OCI-LY7 (cell line): ENCODE results near the gene TRAPPC10. TPM values are rescaled to one million over a fixed set of nuclear protein-coding genes. Genes with fewer than 3 reads are reported as not detected.

Source experiments
- BruUV-seq: library from RNA; stranded (reverse); fragments of 400-500 nt; replicated peaks from 2 replicates; lab custom pipeline; 2021; lab: Mats Ljungman, UMichigan
- CTCF ChIA-PET: fragments of 300-600 bp; sonication (Branson Sonifier 250); formaldehyde crosslinking; loops from one replicate; lab custom pipeline; 2022; ENCODE audit warnings: antibody characterized with exemption; ENCODE audit not compliant: unreplicated experiment; lab: Charles Lee
- POLR2A ChIA-PET: fragments of 300-600 bp; sonication (Branson Sonifier 250); formaldehyde crosslinking; loops from one replicate; lab custom pipeline; 2022; ENCODE audit warnings: antibody characterized with exemption; lab: Charles Lee
- DNase-seq: peaks from one replicate; pipeline ENCODE4 v3.0.0-alpha.2; 2015; ENCODE audit warnings: low spot score
- H2AFZ ChIP-seq: fragments of 200-600 bp; sonication (generic), shearing (Covaris generic); 2 replicates; pipeline ENCODE4 v1.6.1; 2014; ENCODE audit warnings: mild to moderate bottlenecking, antibody characterized with exemption, low read length, moderate library complexity
- H3K27ac ChIP-seq: fragments of 200-600 bp; sonication (generic); 2 replicates; pipeline ENCODE4 v1.5.1; 2014; ENCODE audit warnings: mixed run types, low read depth, mild to moderate bottlenecking, moderate library complexity, low read length, inconsistent platforms; ENCODE audit not compliant: poor library complexity, severe bottlenecking
- H3K36me3 ChIP-seq: fragments of 200-600 bp; sonication (generic); 2 replicates; pipeline ENCODE4 v1.6.1; 2014; ENCODE audit warnings: mild to moderate bottlenecking, antibody characterized with exemption, low read length, moderate library complexity, mixed read lengths; ENCODE audit not compliant: insufficient read depth
- H3K4me1 ChIP-seq: fragments of 200-600 bp; sonication (generic); 2 replicates; pipeline ENCODE4 v1.5.1; 2014; ENCODE audit warnings: mild to moderate bottlenecking, low read length; ENCODE audit not compliant: insufficient read depth, poor library complexity, severe bottlenecking
- H3K4me2 ChIP-seq: fragments of 200-600 bp; sonication (generic); 2 replicates; pipeline ENCODE4 v1.6.1; 2014; ENCODE audit warnings: mild to moderate bottlenecking, low read length
- H3K4me3 ChIP-seq: fragments of 200-600 bp; sonication (generic); 2 replicates; pipeline ENCODE4 v1.5.1; 2014; ENCODE audit warnings: mild to moderate bottlenecking, low read depth, low read length; ENCODE audit not compliant: poor library complexity, severe bottlenecking
- H3K79me2 ChIP-seq: fragments of 200-600 bp; sonication (generic); 2 replicates; pipeline ENCODE4 v1.6.1; 2016; ENCODE audit warnings: low read depth, mild to moderate bottlenecking, low read length, moderate library complexity, mixed read lengths; ENCODE audit not compliant: insufficient read depth
- H3K9me2 ChIP-seq: fragments of 200-600 bp; sonication (generic); 2 replicates; pipeline ENCODE4 v1.6.1; 2016; ENCODE audit warnings: mild to moderate bottlenecking, low read length, mixed read lengths; ENCODE audit not compliant: insufficient read depth
- H3K9me3 ChIP-seq: fragments of 200-600 bp; sonication (generic); 2 replicates; pipeline ENCODE4 v1.6.1; 2014; ENCODE audit warnings: mild to moderate bottlenecking, mixed run types, low read length, mixed read lengths
- H4K20me1 ChIP-seq: fragments of 200-600 bp; sonication (generic); 2 replicates; pipeline ENCODE4 v1.6.1; 2014; ENCODE audit warnings: mild to moderate bottlenecking, antibody characterized with exemption, low read length, moderate library complexity, mixed read lengths; ENCODE audit not compliant: insufficient read depth
- CTCF ChIP-seq: fragments of 200-600 bp; sonication (generic); conservative IDR thresholded peaks from 2 replicates; pipeline ENCODE4 v1.5.1; 2014; ENCODE audit warnings: mild to moderate bottlenecking, antibody characterized with exemption, low read length, moderate library complexity, mixed read lengths
- EZH2phosphoT487 ChIP-seq: fragments of 200-600 bp; sonication (generic); IDR thresholded peaks from 2 replicates; pipeline ENCODE4 v1.6.1; 2018; ENCODE audit warnings: low read depth, borderline replicate concordance, mild to moderate bottlenecking, mixed run types, antibody characterized with exemption, low read length, moderate library complexity, mixed read lengths
- intact Hi-C: fragments of 100-400 bp; cut with micrococcal nuclease; formaldehyde crosslinking; loops from one replicate; pipeline ENCODE4 v1.10.0; 2022; ENCODE audit not compliant: unreplicated experiment
- total RNA-seq, 2 experiments: library from RNA; depleted of rRNA in 1 of 2; stranded (reverse); fragments of >200 nt in 1 of 2; shearing (Covaris generic) in 1 of 2; gene quantifications; 2 replicates each; pipeline ENCODE4 v1.2.3, GENCODE V29; 2014 to 2022

The TRAPPC10 gene
- total RNA-seq, 2 experiments from 2014 or later: 37.4 to 54.7 TPM

GRCh38 chr21:44011123-44011522 is 986 bp upstream of the TRAPPC10 start:
- Histone ChIP-seq H3K4me1 (peaks cover 28% of the 10 kb centered on the region), H4K20me1 (peaks cover 16% of the 10 kb centered on the region; the same call in 1 of the 2 replicates), H2AFZ (no peak overlapping the region), H3K79me2 (peaks cover 38% of the 10 kb centered on the region), H3K4me3 (peak overlapping the region; percentile 84), H3K36me3 (0 out of 2 replicates have a peak, but pooled peaks cover 7% of the 10 kb centered on the region), H3K27ac (no peak overlapping the region), H3K4me2 (peak overlapping the region; percentile 84), H3K9me2 (no peaks in the 10 kb centered on the region), H3K9me3 (no peaks in the 10 kb centered on the region)
- ChIA-PET CTCF (interaction anchor here (0.6 kb wide), 1 partner anchor 8 kb away, joined by 9 read pairs; no protein-coding TSS in a partner anchor), POLR2A (interaction anchor here (0.6 kb wide), 1 partner anchor 145 kb away, joined by 3 read pairs; no protein-coding TSS in a partner anchor)
- DNase-seq: no peak
- BruUV-seq: TSS peak; percentile 87
- TF ChIP-seq CTCF: no peak
- no peak for TF ChIP-seq EZH2phosphoT487
- intact Hi-C loops: no loop called here

GRCh38 chr21:44012474-44013379 is 618 bp downstream of the TRAPPC10 start:
- peaks cover 9% of the 10 kb centered on the region; the same call in 1 of the 2 replicates for H3K36me3 ChIP-seq
- H3K4me1 ChIP-seq: peaks cover 43% of the 10 kb centered on the region
- H3K4me3 ChIP-seq: peak overlapping the region; percentile 84
- TF ChIP-seq CTCF (peak; percentile 75), EZH2phosphoT487 (no peak)
- no peaks in the 10 kb centered on the region for H3K9me3 ChIP-seq
- H3K4me2 ChIP-seq: peak overlapping the region; percentile 74
- H4K20me1 ChIP-seq: peaks cover 19% of the 10 kb centered on the region; the same call in 1 of the 2 replicates
- peak overlapping the region; percentile 27; the same call in 1 of the 2 replicates for H2AFZ ChIP-seq
- peak; percentile 89 for DNase-seq
- CTCF ChIA-PET: no interaction called here
- H3K9me2 ChIP-seq: no peaks in the 10 kb centered on the region
- intact Hi-C loops: no loop called here
- POLR2A ChIA-PET: interaction anchor here (1.0 to 1.5 kb wide), 2 partner anchors 11 to 71 kb away, joined by 3 to 6 read pairs; no protein-coding TSS in a partner anchor
- BruUV-seq: no TSS peak
- peaks cover 54% of the 10 kb centered on the region for H3K79me2 ChIP-seq
- peak overlapping the region; percentile 75 for H3K27ac ChIP-seq
